KMS-11 (cell line): Measurements from ENCODE around the gene SLC37A1.

Experiments
- H2AFZ ChIP-seq: fragments of 200-600 bp; sonication (generic); 2 replicates; pipeline ENCODE4 v1.6.1; 2016; ENCODE audit warnings: antibody characterized with exemption, mixed run types, low read depth
- H3K27ac ChIP-seq: fragments of 200-600 bp; sonication (generic); 2 replicates; pipeline ENCODE4 v1.6.1; 2016; ENCODE audit warnings: mild to moderate bottlenecking, mixed run types
- H3K27me3 ChIP-seq: fragments of 200-600 bp; sonication (generic); 2 replicates; pipeline ENCODE4 v1.6.1; 2017; ENCODE audit warnings: mild to moderate bottlenecking, low read depth, mixed run types, moderate library complexity; ENCODE audit not compliant: insufficient read depth
- H3K36me3 ChIP-seq: fragments of 200-600 bp; sonication (generic); 2 replicates; pipeline ENCODE4 v1.6.1; 2017; ENCODE audit warnings: mild to moderate bottlenecking, mixed run types; ENCODE audit not compliant: insufficient read depth
- H3K4me1 ChIP-seq: fragments of 200-600 bp; sonication (generic); 2 replicates; pipeline ENCODE4 v1.6.1; 2016; ENCODE audit warnings: mild to moderate bottlenecking, low read depth, mixed run types; ENCODE audit not compliant: poor library complexity, severe bottlenecking
- H3K4me2 ChIP-seq: fragments of 200-600 bp; sonication (generic); 2 replicates; pipeline ENCODE4 v1.7.0; 2016; ENCODE audit warnings: mild to moderate bottlenecking, mixed run types
- H3K4me3 ChIP-seq: fragments of 200-600 bp; sonication (generic); IDR thresholded peaks from 2 replicates; pipeline ENCODE4 v1.6.1; 2017; ENCODE audit warnings: low read depth, low read length, mixed read lengths; ENCODE audit not compliant: insufficient read depth
- H3K79me2 ChIP-seq: fragments of 200-600 bp; sonication (generic); 2 replicates; pipeline ENCODE4 v1.6.1; 2016; ENCODE audit warnings: low read depth, mixed run types; ENCODE audit not compliant: insufficient read depth
- H3K9ac ChIP-seq: fragments of 200-600 bp; sonication (generic); 2 replicates; pipeline ENCODE4 v1.6.1; 2016; ENCODE audit warnings: mild to moderate bottlenecking, mixed run types
- H4K20me1 ChIP-seq: fragments of 200-600 bp; sonication (generic); 2 replicates; pipeline ENCODE4 v1.6.1; 2016; ENCODE audit warnings: mild to moderate bottlenecking, mixed run types; ENCODE audit not compliant: insufficient read depth
- CTCF ChIP-seq: fragments of 200-600 bp; sonication (generic); conservative IDR thresholded peaks from 2 replicates; pipeline ENCODE4 v1.6.1; 2017; ENCODE audit warnings: low read depth, mild to moderate bottlenecking, antibody characterized with exemption, low read length, moderate library complexity, mixed read lengths

SLC37A1 gene

GRCh38 chr21:42546433-42546832, 32.8 kb downstream of the SLC37A1 start:
- Histone ChIP-seq H3K27ac (no peak overlapping the region), H3K27me3 (no peaks in the 10 kb centered on the region), H3K36me3 (no peaks in the 10 kb centered on the region), H3K4me2 (no peak overlapping the region), H3K4me1 (no peaks in the 10 kb centered on the region), H2AFZ (no peak overlapping the region), H3K79me2 (no peaks in the 10 kb centered on the region), H3K4me3 (no peak overlapping the region), H3K9ac (no peak overlapping the region), H4K20me1 (no peaks in the 10 kb centered on the region)
- no peak for TF ChIP-seq CTCF

GRCh38 chr21:42547001-42547905, 33.6 kb downstream of the SLC37A1 start:
- Histone ChIP-seq H3K4me3 (no peak overlapping the region), H3K36me3 (no peaks in the 10 kb centered on the region), H3K27me3 (no peaks in the 10 kb centered on the region), H3K4me1 (no peaks in the 10 kb centered on the region), H3K27ac (no peak overlapping the region), H3K79me2 (no peaks in the 10 kb centered on the region), H3K9ac (no peak overlapping the region), H4K20me1 (no peaks in the 10 kb centered on the region), H3K4me2 (no peak overlapping the region), H2AFZ (no peak overlapping the region)
- no peak for TF ChIP-seq CTCF

GRCh38 chr21:42547906-42548365, 34.3 kb downstream of the SLC37A1 start:
- no peak overlapping the region for H2AFZ ChIP-seq
- H3K4me3 ChIP-seq, result no peak overlapping the region
- no peak overlapping the region for H3K4me2 ChIP-seq
- no peaks in the 10 kb centered on the region for H3K79me2 ChIP-seq
- no peak overlapping the region for H3K9ac ChIP-seq
- no peak overlapping the region for H3K27ac ChIP-seq
- no peak for TF ChIP-seq CTCF
- no peaks in the 10 kb centered on the region for H3K27me3 ChIP-seq
- no peaks in the 10 kb centered on the region for H3K4me1 ChIP-seq
- H3K36me3 ChIP-seq, result no peaks in the 10 kb centered on the region
- H4K20me1 ChIP-seq, result no peaks in the 10 kb centered on the region

GRCh38 chr21:42548687-42549406, 35.2 kb downstream of the SLC37A1 start:
- Histone ChIP-seq H3K4me1 (no peaks in the 10 kb centered on the region), H3K27ac (no peak overlapping the region), H3K4me2 (no peak overlapping the region), H3K4me3 (no peak overlapping the region), H4K20me1 (no peaks in the 10 kb centered on the region), H2AFZ (no peak overlapping the region), H3K27me3 (no peaks in the 10 kb centered on the region), H3K9ac (no peak overlapping the region), H3K79me2 (no peaks in the 10 kb centered on the region), H3K36me3 (no peaks in the 10 kb centered on the region)
- TF ChIP-seq CTCF, result no peak
